HG03060 (cell line): ENCODE results near the gene RPH3AL.
"Not testable (repeated sequence)": the region's sequence is repeated elsewhere in the genome, so short reads cannot be mapped to it uniquely, and the experiment has no call there.

ENCODE experiments used
- ATAC-seq: cut with Tn5 transposase; IDR thresholded peaks from one replicate; pipeline ENCODE4 v1.9.1; 2021; ENCODE audit warnings: low read depth, moderate number of reproducible peaks; ENCODE audit not compliant: unreplicated experiment

The RPH3AL gene

GRCh38 chr17:283911-284675 lies 68.5 kb downstream of the RPH3AL start:
- no peak for ATAC-seq

GRCh38 chr17:282912-283882 lies 69.4 kb downstream of the RPH3AL start:
- ATAC-seq = no peak

GRCh38 chr17:282000-282911 lies 70.4 kb downstream of the RPH3AL start:
- no peak for ATAC-seq

- no peak for ATAC-seq
Observed at GRCh38 chr17:281365-281999, 71.1 kb downstream of the RPH3AL start.

GRCh38 chr17:280901-281300 lies 71.7 kb downstream of the RPH3AL start:
- ATAC-seq = no peak

GRCh38 chr17:280216-280615 lies 72.4 kb downstream of the RPH3AL start:
- ATAC-seq = no peak

GRCh38 chr17:279776-280175 lies 72.8 kb downstream of the RPH3AL start:
- ATAC-seq = no peak

- ATAC-seq = no peak
Observed at GRCh38 chr17:279331-279730, 73.3 kb downstream of the RPH3AL start.

- no peak for ATAC-seq
Observed at GRCh38 chr17:278676-279059, 73.9 kb downstream of the RPH3AL start.

- ATAC-seq = no peak
Observed at GRCh38 chr17:278055-278675, 74.4 kb downstream of the RPH3AL start.

- ATAC-seq = no peak
Observed at GRCh38 chr17:274902-275301, 77.7 kb downstream of the RPH3AL start.

- no peak for ATAC-seq
Observed at GRCh38 chr17:273981-274832, 78.4 kb downstream of the RPH3AL start.

- not testable (repeated sequence) for ATAC-seq
Observed at GRCh38 chr17:272856-273255, 79.8 kb downstream of the RPH3AL start.

- not testable (repeated sequence) for ATAC-seq
Observed at GRCh38 chr17:271928-272623, 80.5 kb downstream of the RPH3AL start.

GRCh38 chr17:269616-270514 lies 82.7 kb downstream of the RPH3AL start:
- ATAC-seq = no peak

- no peak for ATAC-seq
Observed at GRCh38 chr17:266701-267667, 85.6 kb downstream of the RPH3AL start.
